ENCODE measurements around the gene MRGPRF. TPM values are rescaled to one million over a fixed set of nuclear protein-coding genes. Genes with fewer than 3 reads are reported as not detected.

The MRGPRF gene
- total and polyA plus RNA-seq, 2 of the 8 experiments (the other 6 are each of a cell fraction or from before 2014, with no cell fraction given), result 7.5 to 11.0 TPM

DNA sequence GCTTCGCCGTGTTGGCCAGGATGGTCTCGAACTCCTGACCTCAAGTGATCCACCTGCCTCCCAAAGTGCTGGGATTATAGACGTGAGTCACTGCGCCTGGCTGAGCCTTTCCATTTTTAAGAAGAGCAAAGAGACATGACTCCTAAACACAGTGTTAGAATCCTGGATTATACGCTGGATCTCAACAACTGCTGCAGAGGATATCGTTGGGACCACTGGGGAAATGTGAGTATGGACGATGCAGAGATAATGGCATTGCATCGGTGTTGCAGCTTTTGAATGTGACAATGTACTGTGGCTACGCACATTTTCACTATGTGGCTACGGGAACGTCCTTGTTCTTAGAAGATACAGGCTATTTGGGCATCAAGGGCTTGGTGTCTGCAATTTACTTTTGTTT, 6.2 kb downstream of the MRGPRF start (continued):
- TF ChIP-seq RNF2 (IDR thresholded peaks at IDR 0.05; ENCODE audit: borderline replicate concordance, low read depth, low read length, missing control alignments, poor library complexity, severe bottlenecking) (no peak), KDM4A (IDR thresholded peaks at IDR 0.05; ENCODE audit: low read depth, low read length, severe bottlenecking) (no peak), POLR2AphosphoS5 (IDR thresholded peaks at IDR 0.05; ENCODE audit: low read depth, low read length) (no peak)
- TF ChIP-seq, protein P1, sequence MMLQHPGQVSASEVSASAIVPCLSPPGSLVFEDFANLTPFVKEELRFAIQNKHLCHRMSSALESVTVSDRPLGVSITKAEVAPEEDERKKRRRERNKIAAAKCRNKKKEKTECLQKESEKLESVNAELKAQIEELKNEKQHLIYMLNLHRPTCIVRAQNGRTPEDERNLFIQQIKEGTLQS (IDR thresholded peaks at IDR 0.05; ENCODE audit: insufficient read depth, low read depth, low read length), result no peak
- TF ChIP-seq, protein P2, sequence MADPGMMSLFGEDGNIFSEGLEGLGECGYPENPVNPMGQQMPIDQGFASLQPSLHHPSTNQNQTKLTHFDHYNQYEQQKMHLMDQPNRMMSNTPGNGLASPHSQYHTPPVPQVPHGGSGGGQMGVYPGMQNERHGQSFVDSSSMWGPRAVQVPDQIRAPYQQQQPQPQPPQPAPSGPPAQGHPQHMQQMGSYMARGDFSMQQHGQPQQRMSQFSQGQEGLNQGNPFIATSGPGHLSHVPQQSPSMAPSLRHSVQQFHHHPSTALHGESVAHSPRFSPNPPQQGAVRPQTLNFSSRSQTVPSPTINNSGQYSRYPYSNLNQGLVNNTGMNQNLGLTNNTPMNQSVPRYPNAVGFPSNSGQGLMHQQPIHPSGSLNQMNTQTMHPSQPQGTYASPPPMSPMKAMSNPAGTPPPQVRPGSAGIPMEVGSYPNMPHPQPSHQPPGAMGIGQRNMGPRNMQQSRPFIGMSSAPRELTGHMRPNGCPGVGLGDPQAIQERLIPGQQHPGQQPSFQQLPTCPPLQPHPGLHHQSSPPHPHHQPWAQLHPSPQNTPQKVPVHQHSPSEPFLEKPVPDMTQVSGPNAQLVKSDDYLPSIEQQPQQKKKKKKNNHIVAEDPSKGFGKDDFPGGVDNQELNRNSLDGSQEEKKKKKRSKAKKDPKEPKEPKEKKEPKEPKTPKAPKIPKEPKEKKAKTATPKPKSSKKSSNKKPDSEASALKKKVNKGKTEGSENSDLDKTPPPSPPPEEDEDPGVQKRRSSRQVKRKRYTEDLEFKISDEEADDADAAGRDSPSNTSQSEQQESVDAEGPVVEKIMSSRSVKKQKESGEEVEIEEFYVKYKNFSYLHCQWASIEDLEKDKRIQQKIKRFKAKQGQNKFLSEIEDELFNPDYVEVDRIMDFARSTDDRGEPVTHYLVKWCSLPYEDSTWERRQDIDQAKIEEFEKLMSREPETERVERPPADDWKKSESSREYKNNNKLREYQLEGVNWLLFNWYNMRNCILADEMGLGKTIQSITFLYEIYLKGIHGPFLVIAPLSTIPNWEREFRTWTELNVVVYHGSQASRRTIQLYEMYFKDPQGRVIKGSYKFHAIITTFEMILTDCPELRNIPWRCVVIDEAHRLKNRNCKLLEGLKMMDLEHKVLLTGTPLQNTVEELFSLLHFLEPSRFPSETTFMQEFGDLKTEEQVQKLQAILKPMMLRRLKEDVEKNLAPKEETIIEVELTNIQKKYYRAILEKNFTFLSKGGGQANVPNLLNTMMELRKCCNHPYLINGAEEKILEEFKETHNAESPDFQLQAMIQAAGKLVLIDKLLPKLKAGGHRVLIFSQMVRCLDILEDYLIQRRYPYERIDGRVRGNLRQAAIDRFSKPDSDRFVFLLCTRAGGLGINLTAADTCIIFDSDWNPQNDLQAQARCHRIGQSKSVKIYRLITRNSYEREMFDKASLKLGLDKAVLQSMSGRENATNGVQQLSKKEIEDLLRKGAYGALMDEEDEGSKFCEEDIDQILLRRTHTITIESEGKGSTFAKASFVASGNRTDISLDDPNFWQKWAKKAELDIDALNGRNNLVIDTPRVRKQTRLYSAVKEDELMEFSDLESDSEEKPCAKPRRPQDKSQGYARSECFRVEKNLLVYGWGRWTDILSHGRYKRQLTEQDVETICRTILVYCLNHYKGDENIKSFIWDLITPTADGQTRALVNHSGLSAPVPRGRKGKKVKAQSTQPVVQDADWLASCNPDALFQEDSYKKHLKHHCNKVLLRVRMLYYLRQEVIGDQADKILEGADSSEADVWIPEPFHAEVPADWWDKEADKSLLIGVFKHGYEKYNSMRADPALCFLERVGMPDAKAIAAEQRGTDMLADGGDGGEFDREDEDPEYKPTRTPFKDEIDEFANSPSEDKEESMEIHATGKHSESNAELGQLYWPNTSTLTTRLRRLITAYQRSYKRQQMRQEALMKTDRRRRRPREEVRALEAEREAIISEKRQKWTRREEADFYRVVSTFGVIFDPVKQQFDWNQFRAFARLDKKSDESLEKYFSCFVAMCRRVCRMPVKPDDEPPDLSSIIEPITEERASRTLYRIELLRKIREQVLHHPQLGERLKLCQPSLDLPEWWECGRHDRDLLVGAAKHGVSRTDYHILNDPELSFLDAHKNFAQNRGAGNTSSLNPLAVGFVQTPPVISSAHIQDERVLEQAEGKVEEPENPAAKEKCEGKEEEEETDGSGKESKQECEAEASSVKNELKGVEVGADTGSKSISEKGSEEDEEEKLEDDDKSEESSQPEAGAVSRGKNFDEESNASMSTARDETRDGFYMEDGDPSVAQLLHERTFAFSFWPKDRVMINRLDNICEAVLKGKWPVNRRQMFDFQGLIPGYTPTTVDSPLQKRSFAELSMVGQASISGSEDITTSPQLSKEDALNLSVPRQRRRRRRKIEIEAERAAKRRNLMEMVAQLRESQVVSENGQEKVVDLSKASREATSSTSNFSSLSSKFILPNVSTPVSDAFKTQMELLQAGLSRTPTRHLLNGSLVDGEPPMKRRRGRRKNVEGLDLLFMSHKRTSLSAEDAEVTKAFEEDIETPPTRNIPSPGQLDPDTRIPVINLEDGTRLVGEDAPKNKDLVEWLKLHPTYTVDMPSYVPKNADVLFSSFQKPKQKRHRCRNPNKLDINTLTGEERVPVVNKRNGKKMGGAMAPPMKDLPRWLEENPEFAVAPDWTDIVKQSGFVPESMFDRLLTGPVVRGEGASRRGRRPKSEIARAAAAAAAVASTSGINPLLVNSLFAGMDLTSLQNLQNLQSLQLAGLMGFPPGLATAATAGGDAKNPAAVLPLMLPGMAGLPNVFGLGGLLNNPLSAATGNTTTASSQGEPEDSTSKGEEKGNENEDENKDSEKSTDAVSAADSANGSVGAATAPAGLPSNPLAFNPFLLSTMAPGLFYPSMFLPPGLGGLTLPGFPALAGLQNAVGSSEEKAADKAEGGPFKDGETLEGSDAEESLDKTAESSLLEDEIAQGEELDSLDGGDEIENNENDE (IDR thresholded peaks at IDR 0.05; ENCODE audit: insufficient replicate concordance, low read length), result no peak

All from H1 (cell line).